ENCODE data around the gene MPP3. TPM values are rescaled to one million over a fixed set of nuclear protein-coding genes. Genes with fewer than 3 reads are reported as not detected.
A peak's percentile ranks its signal among the peaks of the same experiment; 100 is the strongest.

MPP3 gene
- total and polyA plus RNA-seq, 9 of the 15 experiments (the other 6 are each of a cell fraction or from before 2014, with no cell fraction given): 0.41 to 10.4 (median 4.5) TPM

DNA sequence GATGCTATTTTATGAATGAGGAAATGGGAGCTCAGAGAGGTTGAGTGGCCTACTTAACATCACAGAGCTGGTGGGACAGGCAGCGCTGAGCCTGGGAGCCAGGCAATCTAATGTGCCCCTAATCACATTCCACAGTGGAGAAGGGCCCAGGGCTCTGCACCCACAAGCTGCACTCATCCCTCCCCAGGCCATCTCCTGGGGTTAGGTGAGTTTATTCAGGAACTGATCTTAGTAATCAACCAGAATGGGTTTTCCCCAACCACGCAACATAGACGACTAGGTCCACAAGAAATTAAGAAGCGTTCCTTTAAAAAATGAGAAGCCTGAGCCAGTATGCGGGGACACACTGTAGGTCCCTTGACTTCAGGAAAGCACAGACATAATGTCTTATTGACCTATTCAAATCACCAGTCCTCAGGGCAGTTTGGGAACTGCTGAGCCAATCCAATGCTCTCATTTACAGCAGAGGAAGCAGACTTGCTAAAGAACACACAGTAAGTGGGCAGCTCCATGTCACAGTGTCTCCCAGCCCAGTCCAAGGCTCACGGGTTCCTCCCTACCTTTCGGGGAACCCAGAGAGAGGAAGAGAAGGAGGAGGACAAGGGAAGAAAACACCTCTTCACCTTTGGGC is 2.3 kb downstream of the MPP3 start:
- Histone ChIP-seq H3K4me1 (replicated peaks in 1 of 2; ENCODE audit: control insufficient read depth in 2 of 2, insufficient read depth in 2 of 2, low read length in 2 of 2) (peaks cover 5 to 22% of the 10 kb centered on the region in 2 experiments), H4K20me1 (replicated peaks; ENCODE audit: control insufficient read depth, insufficient read depth, low read length) (no peaks in the 10 kb centered on the region; the same call in 1 of the 2 replicates), H3K9me3 (replicated peaks; ENCODE audit: control insufficient read depth, insufficient read depth, low read depth, low read length) (peaks cover 5% of the 10 kb centered on the region), H3K27me3 (ENCODE audit: control insufficient read depth in 2 of 2, insufficient read depth in 2 of 2, low read length in 2 of 2) (peaks cover 0 to 10% of the 10 kb centered on the region in 2 experiments; a peak in 1 of 5 replicates), H3K9ac (ENCODE audit: insufficient read depth in 1 of 2, low read depth in 2 of 2, low read length in 2 of 2) (no peak overlapping the region), H2AFZ (ENCODE audit: low read depth, low read length) (no peak overlapping the region), H3K9me1 (ENCODE audit: control insufficient read depth, insufficient read depth, low read length) (no peaks in the 10 kb centered on the region), H3K4me3 (no peak overlapping the region), H3K79me2 (ENCODE audit: control insufficient read depth, insufficient read depth, low read length) (no peaks in the 10 kb centered on the region), H3K36me3 (ENCODE audit: control insufficient read depth, insufficient read depth, low read length) (peaks cover 4% of the 10 kb centered on the region; the same call in 2 of the 3 replicates), H3K4me2 (ENCODE audit: insufficient read depth, low read length) (no peak overlapping the region), H3K27ac (ENCODE audit: extremely low read depth, low read depth, low read length) (no peak overlapping the region)
- ChIA-PET POLR2A (interaction anchor here (0.6 to 5.7 kb wide), 8 partner anchors 10 to 82 kb away, joined by 3 to 32 read pairs (median 4); no protein-coding TSS in a partner anchor), CTCF (ENCODE audit: low intra/inter-chr PET ratio) (no interaction called here)
- TF ChIP-seq NFATC3 (IDR thresholded peaks at IDR 0.05): no peak
- TF ChIP-seq ZFP36 (IDR thresholded peaks at IDR 0.05; ENCODE audit: low read depth, low read length, partially characterized antibody): peak; percentile 7
- 72% methylated on average over 6 of the region's 7 CpGs for WGBS (ENCODE audit: insufficient coverage, low coverage, missing lambda C conversion rate)
- DNase-seq (ENCODE audit: extremely low read depth in 1 of 4, low spot score in 3 of 4) (no peak), ATAC-seq (no peak), FAIRE-seq (no peak)
- intact Hi-C loops (cut with micrococcal nuclease): no loop called here
- BruUV-seq (replicated peaks): no TSS peak
- in situ Hi-C loops (cut with MboI): no loop called here

DNA sequence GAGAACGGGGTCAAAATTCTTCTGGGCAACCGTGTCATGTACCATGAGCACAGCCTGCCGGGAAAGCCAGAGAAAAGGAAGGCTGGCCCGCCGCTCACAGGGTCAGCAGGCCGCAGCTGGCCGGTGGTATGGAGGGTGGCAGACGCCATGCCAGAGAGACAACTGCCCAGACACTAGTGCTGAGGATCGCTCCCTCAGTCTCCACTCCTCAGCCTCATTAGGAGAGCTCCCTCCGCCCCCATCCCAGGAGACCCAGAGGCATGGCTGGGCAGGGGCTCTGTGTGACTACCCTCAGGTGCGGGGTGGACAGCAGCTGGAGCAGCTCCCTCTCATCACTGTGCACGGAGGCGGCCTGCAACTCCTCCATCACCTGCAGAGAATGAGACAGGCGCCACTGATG is 3.2 kb downstream of the MPP3 start:
- in situ Hi-C loops (cut with MboI): no loop called here
- H3K36me3 ChIP-seq (ENCODE audit: control insufficient read depth, insufficient read depth, low read length): peaks cover 4% of the 10 kb centered on the region; the same call in 2 of the 3 replicates
- no peak for FAIRE-seq
- TF ChIP-seq, protein P1, sequence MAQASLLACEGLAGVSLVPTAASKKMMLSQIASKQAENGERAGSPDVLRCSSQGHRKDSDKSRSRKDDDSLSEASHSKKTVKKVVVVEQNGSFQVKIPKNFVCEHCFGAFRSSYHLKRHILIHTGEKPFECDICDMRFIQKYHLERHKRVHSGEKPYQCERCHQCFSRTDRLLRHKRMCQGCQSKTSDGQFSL (CRISPR knock-in tag; IDR thresholded peaks at IDR 0.05): no peak
- TF ChIP-seq, protein P1 (tag; IDR thresholded peaks at IDR 0.05): no peak
- TF ChIP-seq GTF2F1 (IDR thresholded peaks at IDR 0.05; ENCODE audit: low read depth, low read length) (no peak), EP300 (IDR thresholded peaks at IDR 0.05; ENCODE audit: low read length) (no peak), COPS2 (conservative IDR thresholded peaks at IDR 0.05) (no peak), TCFL5 (CRISPR knock-in tag; conservative IDR thresholded peaks at IDR 0.05) (no peak), LCOR (CRISPR knock-in tag; IDR thresholded peaks at IDR 0.05) (no peak), MTA2 (IDR thresholded peaks at IDR 0.05; ENCODE audit: low read depth) (no peak)
- TF ChIP-seq, protein P2, sequence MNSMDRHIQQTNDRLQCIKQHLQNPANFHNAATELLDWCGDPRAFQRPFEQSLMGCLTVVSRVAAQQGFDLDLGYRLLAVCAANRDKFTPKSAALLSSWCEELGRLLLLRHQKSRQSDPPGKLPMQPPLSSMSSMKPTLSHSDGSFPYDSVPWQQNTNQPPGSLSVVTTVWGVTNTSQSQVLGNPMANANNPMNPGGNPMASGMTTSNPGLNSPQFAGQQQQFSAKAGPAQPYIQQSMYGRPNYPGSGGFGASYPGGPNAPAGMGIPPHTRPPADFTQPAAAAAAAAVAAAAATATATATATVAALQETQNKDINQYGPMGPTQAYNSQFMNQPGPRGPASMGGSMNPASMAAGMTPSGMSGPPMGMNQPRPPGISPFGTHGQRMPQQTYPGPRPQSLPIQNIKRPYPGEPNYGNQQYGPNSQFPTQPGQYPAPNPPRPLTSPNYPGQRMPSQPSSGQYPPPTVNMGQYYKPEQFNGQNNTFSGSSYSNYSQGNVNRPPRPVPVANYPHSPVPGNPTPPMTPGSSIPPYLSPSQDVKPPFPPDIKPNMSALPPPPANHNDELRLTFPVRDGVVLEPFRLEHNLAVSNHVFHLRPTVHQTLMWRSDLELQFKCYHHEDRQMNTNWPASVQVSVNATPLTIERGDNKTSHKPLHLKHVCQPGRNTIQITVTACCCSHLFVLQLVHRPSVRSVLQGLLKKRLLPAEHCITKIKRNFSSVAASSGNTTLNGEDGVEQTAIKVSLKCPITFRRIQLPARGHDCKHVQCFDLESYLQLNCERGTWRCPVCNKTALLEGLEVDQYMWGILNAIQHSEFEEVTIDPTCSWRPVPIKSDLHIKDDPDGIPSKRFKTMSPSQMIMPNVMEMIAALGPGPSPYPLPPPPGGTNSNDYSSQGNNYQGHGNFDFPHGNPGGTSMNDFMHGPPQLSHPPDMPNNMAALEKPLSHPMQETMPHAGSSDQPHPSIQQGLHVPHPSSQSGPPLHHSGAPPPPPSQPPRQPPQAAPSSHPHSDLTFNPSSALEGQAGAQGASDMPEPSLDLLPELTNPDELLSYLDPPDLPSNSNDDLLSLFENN (IDR thresholded peaks at IDR 0.05; ENCODE audit: low read depth in 2 of 2, low read length in 2 of 2): no peak

More for the DNA sequence above, 3.2 kb downstream of the MPP3 start:
- 64% methylated on average over 10 of the region's 14 CpGs for WGBS (ENCODE audit: insufficient coverage, low coverage, missing lambda C conversion rate)
- ChIA-PET POLR2A (interaction anchor here (0.6 to 5.7 kb wide), 5 partner anchors 10 to 29 kb away, joined by 3 to 32 read pairs (median 4); partner anchors contain the start of gene CD300LG), CTCF (ENCODE audit: low intra/inter-chr PET ratio) (no interaction called here)
- Histone ChIP-seq H3K27ac (ENCODE audit: extremely low read depth, low read depth, low read length) (no peak overlapping the region), H3K9ac (ENCODE audit: insufficient read depth in 1 of 2, low read depth in 2 of 2, low read length in 2 of 2) (peak overlapping the region in 1 of 2 experiments; percentile 67; a peak in 2 of 4 replicates), H3K9me3 (replicated peaks; ENCODE audit: control insufficient read depth, insufficient read depth, low read depth, low read length) (peaks cover 5% of the 10 kb centered on the region), H3K4me1 (replicated peaks in 1 of 2; ENCODE audit: control insufficient read depth in 2 of 2, insufficient read depth in 2 of 2, low read length in 2 of 2) (peaks cover 5 to 22% of the 10 kb centered on the region in 2 experiments), H3K27me3 (ENCODE audit: control insufficient read depth in 2 of 2, insufficient read depth in 2 of 2, low read length in 2 of 2) (peaks cover 0 to 10% of the 10 kb centered on the region in 2 experiments; a peak in 1 of 5 replicates), H2AFZ (ENCODE audit: low read depth, low read length) (no peak overlapping the region), H3K79me2 (ENCODE audit: control insufficient read depth, insufficient read depth, low read length) (no peaks in the 10 kb centered on the region), H4K20me1 (replicated peaks; ENCODE audit: control insufficient read depth, insufficient read depth, low read length) (no peaks in the 10 kb centered on the region; the same call in 1 of the 2 replicates), H3K9me1 (ENCODE audit: control insufficient read depth, insufficient read depth, low read length) (no peaks in the 10 kb centered on the region), H3K4me2 (ENCODE audit: insufficient read depth, low read length) (no peak overlapping the region), H3K4me3 (no peak overlapping the region)
- no peak for ATAC-seq
- BruUV-seq (replicated peaks): no TSS peak
- intact Hi-C loops (cut with micrococcal nuclease): no loop called here
- no peak for DNase-seq (ENCODE audit: extremely low read depth in 1 of 4, low spot score in 3 of 4)

Measured in K562 (cell line).